Stimulated activated CD8-positive, alpha-beta memory T cell treated with anti-CD3 and anti-CD28 coated beads, Interleukin-15, amount 100 ng/mL, for 48 hours (primary cell): ENCODE results near the gene PRPSAP2.
A peak's percentile ranks its signal among the peaks of the same experiment; 100 is the strongest.

Experiments
- DNase-seq, 2 donors: peaks; one replicate each; pipeline ENCODE4 v3.0.0-alpha.2; 2020; ENCODE audit warnings: low read depth in 2 of 2

Gene PRPSAP2

DNA sequence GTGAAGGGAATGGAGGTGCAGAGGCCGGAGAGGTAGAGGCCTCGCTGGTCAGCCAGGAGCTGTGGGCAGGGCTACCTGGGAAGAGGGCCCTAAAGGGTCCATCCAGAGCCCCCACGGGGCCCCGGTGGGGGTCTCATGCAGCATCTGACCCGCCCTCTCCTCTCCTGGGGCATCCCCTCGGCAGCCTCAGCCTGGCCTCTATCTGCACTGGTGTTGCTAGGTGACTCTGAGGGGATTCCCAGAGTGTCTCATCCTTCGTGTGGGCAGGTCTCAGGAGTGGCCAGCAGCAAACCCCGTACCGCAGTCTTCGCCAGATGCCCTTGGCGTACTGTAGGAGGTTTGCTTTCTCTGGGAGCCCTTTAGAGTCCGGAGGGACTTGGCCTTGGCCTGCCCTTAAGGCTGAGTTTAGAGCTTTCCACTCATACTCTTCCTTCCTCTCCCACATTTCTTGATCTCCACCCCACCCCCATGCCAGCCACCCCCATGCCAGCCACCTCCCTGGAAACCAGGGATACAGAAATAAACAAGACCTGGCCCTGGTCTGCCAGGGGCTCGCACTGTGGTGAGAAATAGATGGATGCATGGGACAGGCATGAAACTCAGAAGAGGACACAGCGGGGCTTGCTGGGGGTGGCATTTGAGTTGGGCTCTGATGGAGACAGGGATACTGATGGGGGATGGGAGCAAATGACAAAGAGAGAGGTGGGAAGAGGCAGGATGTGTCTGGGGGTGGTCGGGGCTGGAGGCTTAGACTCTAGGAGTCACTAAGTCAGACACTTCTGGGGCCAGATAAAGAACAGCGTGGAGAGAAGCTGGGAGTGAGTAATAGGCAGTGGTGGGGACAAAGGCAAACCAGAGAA, 103.9 kb downstream of the PRPSAP2 start:
- DNase-seq, result peak in 1 of 2 donors; percentile 28

DNA sequence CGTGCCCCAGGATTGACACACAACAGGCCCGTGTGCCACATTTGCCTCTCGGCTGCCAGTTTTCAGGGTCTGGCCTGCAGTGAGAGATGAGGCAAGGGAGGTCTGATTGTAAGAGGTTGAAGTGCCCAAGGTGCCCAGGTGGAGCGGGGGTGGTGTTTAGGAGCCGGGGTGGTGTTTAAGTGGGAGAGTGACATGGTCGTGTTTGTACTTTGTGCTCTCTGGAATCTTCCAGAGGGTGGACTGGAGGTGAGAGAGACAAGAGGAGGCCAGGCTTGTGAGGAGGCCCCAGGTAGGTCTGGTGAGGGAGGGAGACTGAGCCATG, 104.5 kb downstream of the PRPSAP2 start:
- DNase-seq, result no peak

- DNase-seq, result no peak
Measured at GRCh38 chr17:18963126-18964017, 105.4 kb downstream of the PRPSAP2 start.

DNA sequence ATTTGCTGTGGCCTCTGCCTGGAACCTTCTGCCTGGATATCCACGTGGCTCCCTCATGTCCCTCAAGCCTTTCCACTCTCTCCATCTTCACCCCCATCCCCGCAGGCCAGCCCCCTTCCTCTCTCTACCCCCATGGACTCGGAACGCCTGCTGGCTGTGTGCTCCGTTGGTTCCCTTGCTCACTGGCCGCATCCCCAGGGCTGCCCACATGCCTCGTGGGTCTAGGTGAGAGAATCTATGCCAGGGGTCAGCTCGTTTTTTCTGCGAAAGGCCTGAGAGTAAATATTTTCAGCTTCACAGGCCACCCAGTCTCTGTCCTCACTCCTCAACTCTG, 106.1 kb downstream of the PRPSAP2 start:
- no peak for DNase-seq

GRCh38 chr17:18964550-18964949, 106.6 kb downstream of the PRPSAP2 start:
- DNase-seq, result no peak

DNA sequence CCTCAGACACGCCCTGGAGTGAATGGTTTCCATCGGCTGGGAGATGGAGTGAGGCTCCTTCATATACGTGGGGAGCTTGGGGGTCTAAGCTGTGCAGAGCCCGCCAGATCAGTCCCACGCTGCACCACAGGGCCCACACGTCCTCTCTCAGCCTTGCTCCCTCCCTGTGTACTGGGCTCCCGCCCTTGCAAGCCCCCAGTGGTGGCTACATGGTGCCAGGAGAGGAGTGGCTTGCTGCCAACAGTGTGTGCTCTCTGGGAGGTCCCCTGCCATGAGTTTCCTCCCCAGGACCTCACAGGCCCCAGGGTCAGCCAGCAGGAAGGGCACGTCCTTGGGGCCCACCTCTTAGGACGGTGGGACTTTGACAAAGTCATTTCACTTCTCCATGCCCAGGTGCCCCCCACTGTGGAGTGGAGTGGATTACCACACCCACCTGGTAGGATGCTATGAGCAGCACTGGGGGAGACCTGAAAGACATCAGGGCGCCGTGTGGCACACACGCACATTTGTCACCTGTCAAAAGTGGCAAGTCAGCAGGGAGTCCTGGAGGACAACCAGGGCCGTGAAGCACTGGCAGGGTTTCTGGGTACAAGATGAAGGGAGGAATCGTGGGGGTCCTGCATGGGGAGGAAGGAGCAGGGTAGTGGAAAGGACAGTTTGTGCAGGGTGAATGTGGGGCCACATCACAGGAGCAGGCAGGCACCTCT, 107.8 kb downstream of the PRPSAP2 start:
- no peak for DNase-seq

DNA sequence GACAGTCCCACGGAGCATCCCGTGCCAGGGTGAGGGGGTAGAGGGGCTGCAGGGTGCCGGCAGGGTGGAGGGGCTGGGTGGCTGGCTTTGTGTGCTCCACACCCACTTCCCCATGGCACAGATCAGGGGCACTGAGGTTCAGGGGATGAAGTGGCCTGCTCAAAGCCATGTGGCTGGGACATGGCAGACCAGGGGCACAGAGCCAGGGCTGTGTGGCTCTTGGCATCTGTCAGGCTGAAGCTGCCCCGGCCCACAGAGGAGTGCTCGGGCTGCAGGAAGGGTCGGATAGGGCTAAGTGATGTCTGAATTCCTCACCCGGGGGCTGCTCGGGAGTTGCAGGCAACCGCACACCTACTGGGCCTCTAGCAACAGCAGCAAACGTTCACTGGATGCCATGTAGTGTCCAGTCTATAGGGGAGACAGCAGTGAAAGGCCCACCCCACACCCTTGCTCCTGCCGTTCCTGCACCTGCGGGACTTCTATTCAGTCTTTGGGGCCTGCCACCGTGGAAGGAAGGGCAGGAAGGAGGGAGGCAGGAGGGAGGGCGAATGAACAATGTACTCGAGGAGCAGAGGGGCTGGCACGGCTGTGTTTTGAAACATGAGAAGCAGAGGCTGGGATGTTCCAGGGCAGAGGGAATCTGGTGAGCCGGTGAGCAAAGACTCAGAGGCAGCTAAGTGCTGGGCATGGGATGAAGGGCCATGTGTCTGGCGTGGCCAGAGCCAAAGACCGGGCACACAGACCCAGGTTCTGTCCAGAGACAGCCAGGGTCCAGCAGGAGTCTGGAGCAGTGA, 109.1 kb downstream of the PRPSAP2 start:
- DNase-seq, result no peak

DNA sequence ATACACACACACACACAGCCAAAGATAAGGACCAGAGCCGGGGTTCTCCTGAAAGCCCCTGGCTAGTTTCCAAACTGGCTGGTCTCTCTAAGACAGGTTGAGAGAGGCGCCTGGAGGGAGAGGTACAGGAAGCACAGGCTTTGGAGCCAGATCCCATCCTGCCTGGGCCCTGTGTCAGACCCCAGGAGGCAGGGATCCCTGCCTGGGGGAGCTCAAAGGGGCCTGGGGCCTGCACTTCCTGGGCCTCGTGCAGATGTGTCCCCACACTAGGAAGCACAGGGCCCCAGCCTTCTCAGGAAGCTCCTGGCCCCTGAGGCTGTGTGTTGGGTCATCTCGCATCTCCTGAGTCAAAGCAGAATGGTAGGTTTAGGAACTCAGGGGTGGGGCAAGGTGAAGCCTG, 110.0 kb downstream of the PRPSAP2 start:
- no peak for DNase-seq

DNA sequence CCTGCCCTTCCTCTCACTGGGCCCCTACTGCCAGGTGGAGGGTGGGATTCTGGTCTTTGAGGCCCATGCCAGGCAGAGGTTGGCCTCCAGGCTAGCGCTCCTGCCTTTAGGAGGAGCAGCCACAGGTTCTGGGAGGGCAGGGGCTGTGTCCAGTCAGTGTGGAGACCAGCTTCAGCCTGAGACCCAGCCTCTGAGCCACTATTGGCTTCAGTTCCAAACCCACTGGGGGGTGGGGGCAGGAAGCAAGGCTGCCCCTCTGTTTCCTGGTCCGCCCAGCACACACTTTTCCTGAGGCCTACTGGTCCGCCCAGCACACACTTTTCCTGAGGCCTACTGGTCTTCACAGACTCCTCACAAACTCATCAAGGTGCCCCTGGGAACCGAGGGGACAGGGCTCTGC, 110.4 kb downstream of the PRPSAP2 start:
- no peak for DNase-seq

- DNase-seq, result no peak
Measured at GRCh38 chr17:18968945-18969887, 111.3 kb downstream of the PRPSAP2 start.

DNA sequence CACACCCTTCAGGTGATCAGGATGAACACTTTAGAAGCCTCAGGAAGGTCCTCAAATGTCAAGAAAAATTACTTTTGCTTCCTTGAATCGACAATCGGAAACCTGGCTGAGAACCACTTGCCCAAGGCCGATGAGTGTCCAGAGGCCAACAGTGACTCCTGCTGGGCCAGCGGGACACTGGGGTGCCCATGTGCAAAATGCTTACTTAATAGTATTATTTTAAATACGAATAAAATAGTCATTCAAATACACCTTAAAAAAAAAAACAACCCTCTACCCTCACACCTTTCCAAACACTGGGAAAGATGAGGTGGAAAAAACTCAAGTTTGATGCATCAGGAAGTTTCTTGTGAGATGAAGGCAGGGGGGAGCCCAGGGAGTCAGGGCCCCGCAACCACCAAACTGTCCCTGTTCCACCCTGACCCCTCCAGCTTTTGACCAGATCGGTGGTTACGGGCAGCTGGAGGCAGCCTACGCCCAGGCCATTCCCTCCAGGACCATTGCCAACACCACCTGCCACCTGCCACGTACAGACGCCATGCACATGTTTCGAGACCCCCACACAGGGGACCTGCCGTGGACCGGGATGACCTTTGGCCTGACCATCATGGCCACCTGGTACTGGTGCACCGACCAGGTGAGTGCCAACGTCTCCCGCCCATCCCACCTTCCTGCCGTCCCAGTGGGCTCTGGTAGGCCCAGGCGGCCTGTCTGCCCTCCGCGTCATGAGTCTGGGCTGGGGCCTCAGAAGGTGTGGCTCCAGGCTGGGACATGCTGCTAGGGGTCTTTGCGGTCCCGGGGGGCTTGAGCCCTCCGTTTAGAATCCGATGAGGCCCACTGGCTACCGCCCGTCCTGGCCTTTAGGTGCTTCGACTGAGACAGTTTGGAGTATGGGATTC, 112.9 kb downstream of the PRPSAP2 start:
- DNase-seq, result no peak

DNA sequence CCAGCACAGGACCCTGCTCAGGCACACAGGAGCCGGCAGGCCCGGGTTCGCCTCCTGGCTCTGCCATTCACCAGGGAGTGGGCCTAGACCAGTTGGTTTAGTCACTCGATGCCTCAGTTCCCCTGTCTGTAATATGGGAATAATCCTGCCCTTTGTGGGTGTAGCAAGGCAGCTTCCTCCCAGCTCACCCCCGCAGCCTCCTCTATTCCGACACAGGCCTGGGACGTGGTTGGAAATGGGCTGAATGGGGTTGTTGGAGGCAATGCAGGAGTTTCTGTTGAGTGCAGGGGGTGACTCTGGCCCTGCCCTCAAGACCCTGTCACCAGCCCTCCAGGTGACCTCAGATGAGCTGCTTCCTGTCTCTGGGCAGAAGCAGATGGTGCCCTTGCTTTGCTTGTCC, 113.9 kb downstream of the PRPSAP2 start:
- DNase-seq, result no peak

DNA sequence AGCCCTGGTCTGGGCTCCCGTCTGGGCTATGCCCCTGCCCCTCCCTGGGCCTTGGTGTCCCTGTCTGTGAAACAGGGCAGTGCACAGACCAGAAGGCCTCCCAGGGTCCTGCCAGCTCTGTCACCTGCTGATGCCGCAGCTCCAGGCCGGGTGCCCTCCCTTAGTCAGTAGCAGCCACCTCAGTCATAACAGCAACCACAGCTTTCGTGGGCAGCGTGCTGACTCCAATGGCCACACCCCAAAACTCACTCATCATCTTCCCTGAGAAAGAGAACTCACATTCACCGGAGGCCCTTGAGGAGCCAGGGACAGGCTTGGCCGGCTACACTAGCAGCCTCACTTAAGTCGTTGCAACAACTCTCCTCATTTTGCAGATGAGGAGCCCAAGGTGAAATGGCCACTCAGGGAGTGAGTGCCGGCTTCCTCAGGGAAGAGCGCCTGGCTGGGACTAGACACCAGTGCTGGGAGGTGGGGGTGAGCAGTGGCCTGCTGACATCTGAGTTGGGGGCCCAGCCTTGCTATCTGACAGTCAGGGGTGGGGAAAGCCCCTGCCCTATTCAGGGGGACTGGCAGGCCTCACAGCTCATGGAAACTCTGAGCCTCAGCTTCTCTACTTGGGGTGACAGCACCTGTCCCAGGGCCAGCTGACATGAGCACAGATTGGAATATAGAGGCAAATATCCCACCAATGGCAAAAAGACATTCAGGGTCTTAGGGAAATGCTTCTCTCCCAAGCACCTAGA, 116.6 kb downstream of the PRPSAP2 start:
- peak in 1 of 2 donors; percentile 32 for DNase-seq

DNA sequence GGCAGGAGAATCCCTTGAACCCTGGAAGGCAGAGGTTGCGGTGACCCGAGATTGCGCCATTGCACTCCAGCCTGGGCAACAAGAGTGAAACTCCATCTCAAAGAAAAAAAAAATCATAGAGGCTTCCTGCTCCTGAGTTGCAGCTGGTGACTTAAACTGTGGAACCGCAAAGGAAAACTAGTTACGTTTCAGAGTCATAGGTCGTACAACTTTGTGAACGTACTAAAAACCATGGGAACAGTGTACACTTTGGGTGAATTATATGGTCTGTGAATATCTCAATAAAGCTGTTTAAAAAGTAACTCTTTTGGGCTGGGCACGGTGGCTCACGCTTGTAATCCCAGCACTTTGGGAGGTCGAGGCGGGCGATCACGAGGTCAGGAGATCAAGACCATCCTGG, 117.7 kb downstream of the PRPSAP2 start:
- DNase-seq, result no peak

DNA sequence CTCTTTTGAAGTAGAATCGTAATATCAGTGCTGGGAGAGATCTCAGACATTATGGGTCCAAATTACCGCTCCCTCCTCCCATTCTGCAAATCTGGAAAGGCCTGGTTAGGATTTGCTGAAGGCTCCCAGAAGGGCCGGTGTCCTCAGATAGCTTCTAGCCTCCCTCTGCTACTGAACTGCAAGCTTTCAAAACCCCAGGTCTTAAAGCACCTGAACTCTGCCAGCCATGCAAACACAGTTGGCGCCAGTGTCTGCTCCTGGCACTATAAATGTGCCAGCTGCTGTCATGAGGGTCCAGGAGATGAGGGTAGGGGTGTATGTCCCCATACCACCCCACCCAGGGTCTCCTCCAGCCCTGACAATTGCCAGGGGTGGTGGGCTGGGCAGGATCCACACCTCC, 118.3 kb downstream of the PRPSAP2 start:
- no peak for DNase-seq

DNA sequence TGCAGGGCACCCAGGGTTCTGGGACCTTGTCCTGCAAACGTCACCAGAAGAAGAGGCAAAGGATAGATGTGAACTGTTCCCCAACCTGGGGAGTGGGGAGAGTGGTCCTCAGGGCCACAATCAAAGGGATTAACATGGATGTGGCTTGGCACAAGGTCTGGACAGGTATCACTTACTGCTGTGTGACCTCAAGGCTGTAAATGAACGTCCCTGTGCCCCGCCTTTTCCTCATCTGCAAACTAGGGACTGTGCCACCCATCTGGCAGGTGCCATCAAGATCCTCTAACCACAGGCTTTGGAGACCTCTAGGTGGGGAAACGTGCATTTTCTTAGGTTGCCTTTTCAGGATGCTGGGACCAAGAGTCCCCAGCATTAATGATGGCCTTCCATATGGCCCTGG, 119.1 kb downstream of the PRPSAP2 start:
- no peak for DNase-seq

DNA sequence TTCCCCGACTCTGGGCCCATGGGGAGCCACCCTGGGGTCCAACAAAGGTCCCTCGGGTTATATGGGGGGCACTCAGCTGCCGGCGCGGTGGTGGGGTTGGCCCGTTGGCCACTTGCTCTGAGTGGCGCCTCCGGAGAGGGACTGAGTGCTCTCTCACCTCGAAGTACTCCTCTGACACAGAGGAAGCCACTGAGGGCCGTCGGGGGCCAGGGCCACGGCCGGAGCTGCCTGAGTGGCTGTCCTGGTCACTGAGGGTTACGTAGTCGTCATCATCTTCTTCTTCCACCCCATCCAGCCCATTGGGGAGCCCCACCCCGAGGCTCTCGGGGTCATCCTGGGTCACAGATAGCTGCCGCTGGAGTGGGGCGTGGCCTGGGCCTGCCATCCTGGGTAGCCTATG, 119.7 kb downstream of the PRPSAP2 start:
- no peak for DNase-seq

DNA sequence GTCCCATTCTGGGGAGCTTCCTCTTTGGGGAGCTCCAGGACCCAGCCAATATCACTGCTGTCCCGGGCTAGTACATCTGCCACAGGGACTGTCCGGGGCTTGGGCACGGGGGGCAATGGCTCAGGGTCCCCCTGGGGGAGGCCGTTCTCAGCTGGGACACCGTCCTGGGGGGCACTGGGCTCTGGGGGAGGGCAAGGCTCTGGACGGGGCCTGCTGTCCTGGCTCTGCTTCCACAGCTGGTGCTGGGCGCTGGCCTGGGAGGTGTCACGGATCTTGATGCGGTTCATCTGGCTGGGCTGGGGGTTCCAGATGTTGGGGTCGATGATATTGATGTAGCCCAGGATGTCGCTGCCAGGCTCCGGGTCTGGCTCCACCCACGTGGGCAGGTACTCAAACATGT, 120.1 kb downstream of the PRPSAP2 start:
- no peak for DNase-seq

DNA sequence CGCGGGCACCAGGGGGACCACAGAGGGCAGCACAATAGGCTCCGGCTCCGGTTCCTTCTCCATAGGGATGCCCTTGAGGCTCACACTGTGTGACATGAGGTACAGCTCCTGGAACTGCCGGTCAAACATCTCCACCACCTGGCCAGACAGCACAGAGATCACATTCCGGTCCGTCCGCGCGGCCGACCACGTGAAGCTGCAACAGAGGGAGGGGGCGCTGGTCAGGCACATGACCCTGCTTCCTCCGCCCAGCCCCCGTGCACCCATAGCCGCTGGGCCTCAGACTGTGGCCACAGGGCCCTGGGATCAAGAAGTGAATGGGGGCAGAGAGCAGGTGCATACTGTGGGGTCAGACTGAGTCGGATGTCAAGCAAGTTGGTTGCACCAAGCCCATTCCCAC, 120.7 kb downstream of the PRPSAP2 start:
- DNase-seq, result no peak
